Brain pericyte (primary cell): Measurements from ENCODE around the gene MUC22.
"Not testable (repeated sequence)": the region's sequence is repeated elsewhere in the genome, so short reads cannot be mapped to it uniquely, and the experiment has no call there.

Source experiments
- DNase-seq: peaks from one replicate; pipeline ENCODE4 v3.0.0-alpha.2; 2012; ENCODE audit warnings: low read depth, low spot score

The MUC22 gene

DNA sequence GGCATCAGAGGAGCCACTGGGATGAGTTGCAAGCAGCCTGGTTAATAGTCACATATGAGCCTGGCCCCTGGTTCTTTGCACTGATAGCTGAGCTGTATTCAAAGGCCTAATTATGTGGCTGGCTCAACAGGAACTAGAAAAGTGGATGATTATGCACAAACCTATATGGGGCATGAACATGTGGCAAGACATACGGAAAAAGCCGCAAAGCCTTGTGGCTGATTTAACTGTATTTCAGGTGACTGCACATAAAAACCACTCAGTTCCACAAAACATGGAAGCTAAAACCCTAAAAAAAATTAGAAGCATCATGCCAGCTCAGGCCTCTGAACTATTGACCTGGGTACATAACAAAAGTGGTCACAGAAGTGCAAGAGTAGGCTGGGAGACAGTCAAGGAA is 13.0 kb upstream of the MUC22 start:
- DNase-seq, result no peak

DNA sequence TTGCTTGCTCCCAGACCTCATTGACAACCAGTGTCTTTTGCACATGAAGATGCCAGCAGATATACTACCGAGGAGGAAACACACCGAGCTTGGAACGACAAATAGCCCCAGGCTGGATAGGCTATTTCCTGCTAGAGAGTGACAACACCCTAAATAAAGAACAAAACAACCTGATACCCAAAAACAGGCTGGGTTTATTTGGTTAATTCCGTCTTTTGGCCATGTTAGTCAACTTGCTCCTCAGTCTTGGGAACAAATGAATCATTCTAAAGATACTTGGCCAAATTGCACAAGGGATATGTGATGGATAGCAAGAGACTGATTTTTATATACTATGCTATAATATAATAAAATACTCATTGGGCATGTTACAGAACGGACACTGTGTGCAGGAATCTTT is 11.5 kb upstream of the MUC22 start:
- no peak for DNase-seq

DNA sequence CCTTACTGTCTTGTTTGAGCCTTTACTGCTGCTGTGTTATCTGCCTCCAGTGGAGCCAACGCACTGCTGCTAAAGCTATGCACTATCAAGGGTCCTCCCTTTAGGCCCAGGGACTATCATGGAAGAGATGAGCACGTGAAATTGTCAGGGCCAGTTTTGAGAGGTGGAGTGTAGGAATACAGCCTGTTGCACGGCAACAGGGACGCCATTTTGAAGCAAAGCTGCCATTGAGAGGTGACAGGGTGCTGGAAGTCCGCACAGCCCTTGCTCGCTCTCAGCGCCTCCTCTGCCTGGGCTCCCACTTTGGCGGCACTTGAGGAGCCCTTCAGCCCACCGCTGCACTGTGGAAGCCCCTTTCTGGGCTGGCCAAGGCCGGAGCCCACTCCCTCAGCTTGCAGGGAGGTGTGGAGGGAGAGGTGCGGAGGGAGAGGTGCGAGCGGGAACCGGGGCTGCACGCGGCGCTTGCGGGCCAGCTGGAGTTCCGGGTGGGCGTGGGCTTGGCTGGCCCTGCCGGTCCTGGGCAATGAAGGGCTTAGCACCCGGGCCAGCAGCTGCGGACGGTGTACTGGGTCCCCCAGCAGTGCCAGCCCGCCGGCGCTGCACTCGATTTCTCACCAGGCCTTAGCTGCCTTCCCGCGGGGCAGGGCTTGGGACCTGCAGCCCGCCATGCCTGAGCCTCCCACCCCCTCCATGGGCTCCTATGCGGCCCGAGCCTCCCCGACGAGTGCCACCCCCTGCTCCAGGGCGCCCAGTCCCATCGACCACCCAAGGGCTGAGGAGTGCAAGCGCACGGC is 10.0 kb upstream of the MUC22 start:
- not testable (repeated sequence) for DNase-seq

- DNase-seq, result no peak
Measured at GRCh38 chr6:31001281-31001888, 8.9 kb upstream of the MUC22 start.

GRCh38 chr6:31002471-31002870 is 7.8 kb upstream of the MUC22 start:
- no peak for DNase-seq

DNA sequence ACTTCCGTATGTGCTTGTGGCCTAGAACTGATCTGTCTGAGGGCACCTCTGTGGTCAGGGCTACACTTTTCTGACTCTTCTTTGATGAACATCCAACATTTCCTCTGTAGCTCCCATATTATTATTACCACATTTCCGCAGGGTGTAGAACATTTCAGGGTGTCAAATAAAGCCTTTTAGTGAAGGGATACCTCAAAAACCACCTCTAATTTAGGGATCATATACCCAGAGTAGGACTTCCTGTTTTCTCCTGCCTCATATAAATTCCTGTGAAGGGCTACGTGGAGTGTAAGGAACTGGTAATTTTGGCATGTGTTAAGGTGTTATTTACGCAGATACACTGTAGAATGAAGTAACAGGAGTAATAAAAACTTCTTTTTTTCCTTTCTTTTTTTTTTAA is 5.5 kb upstream of the MUC22 start:
- no peak for DNase-seq

- no peak for DNase-seq
Measured at GRCh38 chr6:31005249-31006020, 4.8 kb upstream of the MUC22 start.

DNA sequence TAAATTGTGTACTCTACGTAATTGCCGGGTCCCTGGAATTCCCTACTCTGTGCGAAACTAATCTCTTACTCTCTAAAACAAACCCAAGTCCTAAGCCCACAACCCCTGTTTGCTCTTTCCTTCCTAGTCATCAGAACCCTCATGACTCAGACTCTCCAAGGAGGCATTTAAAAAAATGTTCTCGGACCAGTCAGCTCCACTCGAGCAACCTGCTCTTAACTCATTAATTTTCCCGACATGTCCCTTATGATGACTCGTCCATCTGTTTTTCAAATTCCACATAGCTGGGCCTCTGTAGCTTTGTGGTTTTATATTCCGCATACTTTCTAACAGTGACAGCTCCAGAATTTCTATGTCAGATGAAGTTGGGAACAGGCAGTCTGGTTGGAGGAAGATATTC is 2.6 kb upstream of the MUC22 start:
- no peak for DNase-seq

- DNase-seq, result no peak
Measured at GRCh38 chr6:31008165-31008564, 2.1 kb upstream of the MUC22 start.

- no peak for DNase-seq
Measured at GRCh38 chr6:31009731-31010130, 543 bp upstream of the MUC22 start.

DNA sequence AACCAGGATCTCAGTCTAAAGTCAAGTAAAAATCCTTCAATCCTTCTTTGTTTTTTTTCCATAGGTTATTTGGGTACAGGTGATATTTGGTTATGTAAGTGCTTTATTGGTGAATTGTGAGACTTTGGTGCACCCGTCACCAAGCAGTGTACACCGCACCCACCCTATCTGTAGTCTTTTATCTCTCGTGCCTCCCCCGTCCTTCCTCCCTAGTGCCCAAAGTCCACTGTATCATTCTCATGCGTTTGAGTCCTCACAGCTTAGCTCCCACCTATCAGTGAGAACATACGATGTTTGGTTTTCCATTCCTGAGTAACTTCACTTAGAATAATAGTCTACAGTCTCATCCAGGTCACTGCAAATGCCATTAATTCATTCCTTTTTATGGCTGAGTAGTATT is 879 bp downstream of the MUC22 start:
- DNase-seq, result no peak

DNA sequence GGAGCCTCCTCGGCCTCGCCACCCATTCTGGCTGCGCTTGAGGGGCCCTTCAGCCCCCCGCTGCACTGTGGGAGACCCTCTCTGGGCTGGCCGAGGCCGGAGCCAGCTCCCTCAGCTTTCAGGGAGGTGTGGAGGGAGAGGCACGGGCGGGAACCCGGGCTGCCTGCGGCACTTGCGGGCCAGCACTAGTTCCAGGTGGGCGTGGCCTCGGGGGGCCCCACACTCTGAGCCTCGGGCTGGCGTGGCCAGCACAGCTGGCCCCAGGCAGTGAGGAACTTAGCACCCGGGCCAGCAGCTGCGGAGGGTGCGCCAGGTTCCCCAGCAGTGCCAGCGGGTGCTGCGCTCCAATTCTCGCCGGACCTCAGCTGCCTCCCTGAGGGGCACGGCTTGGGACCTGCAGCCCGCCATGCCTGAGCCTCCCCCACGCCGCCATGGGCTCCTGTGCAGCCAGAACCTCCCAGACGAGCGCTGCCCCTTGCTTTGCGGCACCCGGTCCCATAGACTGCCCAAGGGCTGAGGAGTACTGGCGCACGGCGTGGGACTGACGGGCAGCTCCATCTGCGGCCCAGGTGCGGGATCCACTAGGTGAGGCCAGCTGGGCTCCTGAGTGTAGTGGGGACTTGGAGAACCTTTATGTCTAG is 6.5 kb downstream of the MUC22 start:
- no peak for DNase-seq

- not testable (repeated sequence) for DNase-seq
Measured at GRCh38 chr6:31017436-31017835, 7.2 kb downstream of the MUC22 start.

- DNase-seq, result no peak
Measured at GRCh38 chr6:31020057-31020456, 9.8 kb downstream of the MUC22 start.

- not testable (repeated sequence) for DNase-seq
Measured at GRCh38 chr6:31020631-31021255, 10.5 kb downstream of the MUC22 start.

- DNase-seq, result not testable (repeated sequence)
Measured at GRCh38 chr6:31021705-31022531, 11.6 kb downstream of the MUC22 start.

DNA sequence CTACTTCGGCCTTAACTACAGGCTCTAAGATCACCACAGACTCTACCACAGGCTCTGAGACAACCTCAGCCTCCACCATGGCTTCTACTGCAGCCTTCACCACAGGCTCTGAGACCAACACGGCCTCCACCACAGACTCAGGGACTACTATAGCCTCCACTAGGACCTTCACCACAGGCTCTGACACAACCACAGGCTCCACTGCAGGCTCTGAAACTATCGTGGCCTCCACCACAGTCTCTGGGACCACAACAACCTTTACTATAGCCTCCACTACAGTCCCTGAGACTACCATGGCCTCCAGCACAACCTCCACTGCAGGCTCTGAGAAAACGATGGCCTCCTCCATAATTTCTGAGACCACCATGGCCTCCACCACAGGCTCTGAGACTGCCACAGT is 15.3 kb downstream of the MUC22 start:
- DNase-seq, result no peak

DNA sequence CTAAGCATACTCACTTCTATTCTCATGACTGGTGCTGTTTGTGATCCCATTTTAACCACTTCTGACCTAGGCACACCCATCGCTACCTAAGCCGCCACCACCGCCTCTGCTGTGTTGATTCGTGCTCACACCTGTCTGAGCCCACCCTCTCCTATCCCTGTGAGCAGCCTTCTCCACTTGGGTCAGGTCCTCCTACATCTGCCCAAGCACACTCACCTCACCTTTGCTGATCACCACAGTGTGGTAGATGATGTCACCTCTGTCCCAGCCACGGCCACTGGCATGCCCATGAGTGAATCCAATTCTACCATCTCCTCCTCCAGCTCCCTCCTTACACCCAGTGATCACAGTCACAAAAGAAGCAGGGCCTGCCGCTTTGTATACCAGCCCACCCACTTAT is 20.8 kb downstream of the MUC22 start:
- no peak for DNase-seq

DNA sequence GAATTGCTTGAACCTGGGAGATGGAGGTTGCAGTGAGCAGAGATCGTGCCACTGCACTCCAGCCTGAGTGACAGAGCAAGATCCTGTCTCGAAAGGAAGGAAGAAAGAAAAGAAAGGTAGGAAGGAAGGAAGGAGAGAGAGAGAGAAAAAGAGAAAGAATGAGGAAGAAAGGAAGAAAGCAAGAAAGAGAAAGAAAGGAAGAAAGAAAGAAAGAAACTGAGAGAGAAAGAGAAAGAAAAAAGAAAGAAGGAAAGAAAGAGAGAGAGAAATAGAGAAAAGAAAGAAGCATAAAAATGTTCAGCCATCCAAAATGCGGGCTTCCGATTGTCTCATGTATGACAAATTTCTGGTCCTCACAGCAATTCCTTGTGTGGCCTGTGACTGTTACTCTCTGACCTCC is 22.8 kb downstream of the MUC22 start:
- DNase-seq, result no peak

DNA sequence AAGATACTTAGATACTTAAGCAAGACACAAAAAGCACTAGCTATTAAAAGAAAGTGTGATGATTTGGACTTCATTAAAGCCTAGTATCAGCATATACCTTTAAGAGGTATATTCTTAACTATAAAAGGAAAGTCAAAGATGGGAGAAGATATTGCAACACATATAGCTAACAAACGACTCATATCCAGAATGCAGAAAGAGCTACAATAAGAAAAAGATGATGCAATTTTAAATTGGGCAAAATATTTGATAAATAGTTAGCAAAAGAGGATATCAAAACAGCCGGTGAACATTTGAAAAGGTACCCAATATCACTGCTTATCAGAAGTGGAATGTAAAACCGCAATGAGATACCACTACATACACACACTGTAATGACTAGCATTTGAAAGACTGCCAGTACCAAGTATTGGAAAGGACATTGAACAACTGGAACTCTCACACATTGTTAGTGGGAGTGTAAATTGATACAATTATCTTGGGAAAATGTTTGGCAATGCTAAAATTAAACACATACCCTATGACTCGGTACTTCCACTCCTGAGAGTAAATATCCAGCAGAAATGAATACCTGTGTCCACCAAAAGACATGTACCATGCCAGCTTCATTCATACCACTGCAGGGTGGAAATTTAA is 25.7 kb downstream of the MUC22 start:
- DNase-seq, result no peak
